CD14-positive monocyte (primary cell): ENCODE results near the gene AXIN1. TPM values are rescaled to one million over a fixed set of nuclear protein-coding genes. Genes with fewer than 3 reads are reported as not detected.

ENCODE experiments used
- DNase-seq, 3 donors: peaks; one replicate each; pipeline ENCODE4 v3.0.0-alpha.2; 2011 to 2022
- H2AFZ ChIP-seq: 2 replicates; pipeline ENCODE4 v1.6.0; 2012; ENCODE audit warnings: mild to moderate bottlenecking, low read depth, low read length, inconsistent platforms; ENCODE audit not compliant: insufficient read depth, poor library complexity, severe bottlenecking
- H3K27ac ChIP-seq, 2 donors: 1 replicate in 1 of 2; 2 replicates in 1 of 2; pipeline ENCODE4 v1.5.1; 2012 to 2013; ENCODE audit warnings: low read length in 2 of 2, control low read depth in 1 of 2, inconsistent platforms in 1 of 2, low read depth in 1 of 2, mild to moderate bottlenecking in 1 of 2
- H3K27me3 ChIP-seq, 2 donors: one replicate each; pipeline versions ENCODE4 v1.6.0 to v1.6.1; 2011 to 2013; ENCODE audit warnings: low read length in 2 of 2; ENCODE audit not compliant: control insufficient read depth in 2 of 2, insufficient read depth in 2 of 2
- H3K36me3 ChIP-seq, 2 donors: replicated peaks in 1 of 2; 1 replicate in 1 of 2; 2 replicates in 1 of 2; pipeline versions ENCODE4 v1.5.1 to v1.6.1; 2012 to 2013; ENCODE audit warnings: low read length in 2 of 2, control low read depth in 1 of 2, inconsistent platforms in 1 of 2, mild to moderate bottlenecking in 1 of 2; ENCODE audit not compliant: insufficient read depth in 2 of 2, control insufficient read depth in 1 of 2
- H3K4me1 ChIP-seq, 2 donors: 1 replicate in 1 of 2; 2 replicates in 1 of 2; pipeline versions ENCODE4 v1.5.1 to v1.6.1; 2012 to 2013; ENCODE audit warnings: low read length in 2 of 2, control low read depth in 1 of 2, inconsistent platforms in 1 of 2, mild to moderate bottlenecking in 1 of 2, moderate library complexity in 1 of 2; ENCODE audit not compliant: insufficient read depth in 2 of 2, control insufficient read depth in 1 of 2
- H3K4me2 ChIP-seq: replicated peaks from 2 replicates; pipeline ENCODE3; 2012; ENCODE audit warnings: low read length, moderate library complexity, mild to moderate bottlenecking; ENCODE audit not compliant: poor library complexity, severe bottlenecking; ENCODE audit errors: extremely low read depth
- H3K4me3 ChIP-seq, 3 experiments: fragments of 200-600 bp in 1 of 3; sonication (generic) in 1 of 3; replicated peaks in 1 of 3; 1 replicate in 2 of 3; 2 replicates in 1 of 3; pipeline ENCODE4 v1.5.1; 2011 to 2013; ENCODE audit warnings: low read length in 3 of 3, mild to moderate bottlenecking in 3 of 3, control low read depth in 2 of 3, low read depth in 2 of 3, inconsistent platforms in 1 of 3, moderate library complexity in 1 of 3
- H3K79me2 ChIP-seq: 2 replicates; pipeline ENCODE4 v1.6.0; 2012; ENCODE audit warnings: mild to moderate bottlenecking, control low read depth, inconsistent platforms, low read length, moderate library complexity; ENCODE audit not compliant: insufficient read depth
- H3K9ac ChIP-seq: 2 replicates; pipeline ENCODE4 v1.6.0; 2017; ENCODE audit warnings: low read length, mild to moderate bottlenecking; ENCODE audit not compliant: insufficient read depth, poor library complexity, severe bottlenecking
- H3K9me3 ChIP-seq, 2 donors: replicated peaks in 1 of 2; 1 replicate in 1 of 2; 2 replicates in 1 of 2; pipeline versions ENCODE4 v1.5.1 to v1.6.1; 2012 to 2013; ENCODE audit warnings: low read length in 2 of 2, control low read depth in 1 of 2; ENCODE audit not compliant: control insufficient read depth in 1 of 2, insufficient read depth in 1 of 2
- H4K20me1 ChIP-seq: 2 replicates; pipeline ENCODE4 v1.6.0; 2012; ENCODE audit warnings: mild to moderate bottlenecking, low read length, control low read depth, moderate library complexity; ENCODE audit not compliant: insufficient read depth
- H3K27ac Mint-ChIP-seq, 7 donors: one replicate each; pipeline ENCODE4 v1.8.0; 2020; ENCODE audit warnings: mild to moderate bottlenecking in 7 of 7, mixed read lengths in 7 of 7, moderate library complexity in 6 of 7, inconsistent platforms in 2 of 7
- H3K27me3 Mint-ChIP-seq, 3 donors: one replicate each; pipeline ENCODE4 v1.8.0; 2021 to 2022; ENCODE audit warnings: low read depth in 3 of 3, mild to moderate bottlenecking in 3 of 3, mixed read lengths in 3 of 3, moderate library complexity in 3 of 3, inconsistent platforms in 1 of 3
- H3K36me3 Mint-ChIP-seq, 2 donors: one replicate each; pipeline ENCODE4 v1.8.0; 2020; ENCODE audit warnings: mixed read lengths in 2 of 2, inconsistent platforms in 1 of 2, mild to moderate bottlenecking in 1 of 2
- H3K4me1 Mint-ChIP-seq: one replicate; pipeline ENCODE4 v1.8.0; 2020; ENCODE audit warnings: mild to moderate bottlenecking, mixed read lengths
- H3K4me3 Mint-ChIP-seq, 2 donors: one replicate each; pipeline ENCODE4 v1.8.0; 2020; ENCODE audit warnings: mild to moderate bottlenecking in 2 of 2, mixed read lengths in 2 of 2, moderate library complexity in 1 of 2
- H3K9me3 Mint-ChIP-seq, 7 donors: one replicate each; pipeline ENCODE4 v1.8.0; 2020 to 2022; ENCODE audit warnings: mixed read lengths in 7 of 7, mild to moderate bottlenecking in 6 of 7, moderate library complexity in 6 of 7, inconsistent platforms in 2 of 7
- CTCF ChIP-seq: fragments of 200-600 bp; IDR thresholded peaks from one replicate; pipeline ENCODE4 v1.8.0; 2022; ENCODE audit warnings: antibody characterized with exemption, mild to moderate bottlenecking
- WGBS: methylation state at CpG from one replicate; pipeline ENCODE4 v1.1.5; 2013; ENCODE audit warnings: missing lambda C conversion rate; ENCODE audit not compliant: insufficient coverage; 5-methylcytosine and 5-hydroxymethylcytosine counted together
- intact Hi-C, 2 donors: fragments of 100-400 bp; cut with micrococcal nuclease; formaldehyde crosslinking; loops; one replicate each; pipeline versions ENCODE4 v1.15.0 to v1.15.1; 2023
- polyA plus RNA-seq, 3 donors: library from polyadenylated mRNA; depleted of rRNA in 1 of 3; unstranded in 2 of 3; stranded (reverse) in 1 of 3; fragments of 300-500 nt in 2 of 3; fragments of >200 nt in 1 of 3; fragmentation: Illumina TruSeq in 2 of 3; gene quantifications; 1 replicate in 2 of 3; 2 replicates in 1 of 3; pipeline ENCODE4 v1.2.3, GENCODE V29; 2012 to 2021

The AXIN1 gene
- polyA plus RNA-seq, 3 donors, result 0.30 to 20.9 (median 0.74) TPM

- peaks cover 17 to 20% of the 10 kb centered on the region in 2 donors for H3K4me1 ChIP-seq
- Mint-ChIP-seq H3K27ac (no peak overlapping the region), H3K27me3 (peaks cover 4 to 8% (median 5%) of the 10 kb centered on the region in 3 donors), H3K9me3 (no peaks in the 10 kb centered on the region), H3K4me1 (peaks cover 19% of the 10 kb centered on the region), H3K36me3 (peaks cover 37 to 61% of the 10 kb centered on the region in 2 donors), H3K4me3 (peak overlapping the region; percentile 71 to 81)
- H3K79me2 ChIP-seq, result peaks cover 3% of the 10 kb centered on the region
- H3K4me3 ChIP-seq, result peak overlapping the region in 1 of 3 experiments; percentile 71
- H3K27me3 ChIP-seq, result no peaks in the 10 kb centered on the region
- H3K9me3 ChIP-seq, result no peaks in the 10 kb centered on the region
- H3K27ac ChIP-seq, result no peak overlapping the region
- TF ChIP-seq CTCF, result no peak
- H4K20me1 ChIP-seq, result no peaks in the 10 kb centered on the region
- no peak overlapping the region for H2AFZ ChIP-seq
- H3K9ac ChIP-seq, result no peak overlapping the region
- intact Hi-C loops, result no loop called here
- WGBS, result 91% methylated on average over 19 of the region's 20 CpGs
- no peak for DNase-seq
- peaks cover 45 to 61% of the 10 kb centered on the region in 2 donors for H3K36me3 ChIP-seq
- H3K4me2 ChIP-seq, result peak overlapping the region; percentile 79
These were observed 16.8 kb upstream of the AXIN1 start for GRCh38 chr16:369275-369865.

DNA sequence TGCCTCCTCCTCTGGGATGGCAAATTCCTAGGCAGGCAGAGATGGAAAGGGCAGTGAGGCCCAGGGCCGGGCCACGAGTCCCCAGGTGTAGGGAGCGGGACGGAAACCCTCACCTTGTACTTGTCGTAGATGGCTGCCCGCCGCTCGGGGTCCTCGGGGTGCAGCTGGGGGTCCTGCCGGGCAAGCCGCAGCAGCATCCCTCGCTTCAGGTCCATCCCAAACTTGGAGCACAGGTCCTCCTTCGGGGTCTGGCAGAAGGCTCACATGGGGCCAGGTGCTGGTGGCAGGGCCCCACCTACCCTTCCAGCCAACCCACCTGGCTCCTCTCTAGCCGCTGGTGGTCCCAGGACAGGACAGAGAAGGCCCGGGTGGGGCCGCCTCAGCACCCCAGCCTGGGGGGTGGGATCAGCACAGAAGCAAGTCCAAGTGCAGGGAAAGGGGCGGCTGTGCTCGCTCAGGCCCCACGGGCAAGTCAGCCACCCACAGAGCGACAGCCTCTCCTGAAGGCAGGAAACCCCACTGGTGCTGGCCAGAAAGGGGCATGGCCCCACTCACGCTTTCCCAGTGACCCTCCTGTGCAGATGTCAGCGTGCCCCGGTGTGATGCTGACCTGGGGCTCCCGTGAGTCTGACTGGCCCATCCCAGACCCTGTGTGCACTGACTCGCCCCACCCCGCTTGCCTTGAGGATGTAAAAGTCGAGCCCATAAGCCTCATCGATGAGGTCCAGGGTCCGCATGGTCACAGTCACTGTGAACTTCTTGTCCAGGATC, 16.1 kb upstream of the AXIN1 start:
- Mint-ChIP-seq H3K9me3 (no peaks in the 10 kb centered on the region), H3K4me1 (peaks cover 19% of the 10 kb centered on the region), H3K4me3 (no peak overlapping the region), H3K36me3 (peaks cover 33 to 53% of the 10 kb centered on the region in 2 donors), H3K27ac (peak overlapping the region in 1 of 7 donors; percentile 20), H3K27me3 (peaks cover 7 to 11% (median 8%) of the 10 kb centered on the region in 3 donors)
- Histone ChIP-seq H3K9me3 (no peaks in the 10 kb centered on the region), H4K20me1 (no peaks in the 10 kb centered on the region), H3K36me3 (peaks cover 37 to 53% of the 10 kb centered on the region in 2 donors), H3K4me1 (peaks cover 17 to 20% of the 10 kb centered on the region in 2 donors), H3K27me3 (no peaks in the 10 kb centered on the region), H3K9ac (no peak overlapping the region), H2AFZ (no peak overlapping the region), H3K4me3 (no peak overlapping the region), H3K4me2 (no peak overlapping the region), H3K27ac (no peak overlapping the region), H3K79me2 (peaks cover 3% of the 10 kb centered on the region)
- TF ChIP-seq CTCF, result no peak
- intact Hi-C loops, result no loop called here
- no peak for DNase-seq
- 96% methylated on average over 29 of the region's 29 CpGs for WGBS
